ENCODE data around the gene PIWIL1. TPM values are rescaled to one million over a fixed set of nuclear protein-coding genes. Genes with fewer than 3 reads are reported as not detected.

Gene PIWIL1
- total RNA-seq, 1 experiment from 2014 or later: not detected

GRCh38 chr12:130382818-130383217, 45.1 kb downstream of the PIWIL1 start:
- POLR2A ChIA-PET: no interaction called here
- BruUV-seq (replicated peaks): no TSS peak

GRCh38 chr12:130384234-130384633, 46.5 kb downstream of the PIWIL1 start:
- Mint-ChIP-seq H3K4me1 (ENCODE audit: insufficient read depth, unreplicated experiment) (no peaks in the 10 kb centered on the region), H3K9me3 (ENCODE audit: unreplicated experiment) (no peaks in the 10 kb centered on the region), H3K36me3 (ENCODE audit: insufficient read depth, unreplicated experiment) (no peaks in the 10 kb centered on the region), H3K4me3 (ENCODE audit: unreplicated experiment) (no peak overlapping the region), H3K27me3 (ENCODE audit: insufficient read depth, unreplicated experiment) (no peaks in the 10 kb centered on the region), H3K27ac (ENCODE audit: low read depth, unreplicated experiment) (no peak overlapping the region)
- DNase-seq (ENCODE audit: unreplicated experiment): no peak
- TF ChIP-seq CTCF (IDR thresholded peaks at IDR 0.05; ENCODE audit: unreplicated experiment): no peak
- ChIA-PET CTCF (no interaction called here), POLR2A (no interaction called here)
- BruUV-seq (replicated peaks): no TSS peak
- intact Hi-C loops (cut with micrococcal nuclease): no loop called here

More at GRCh38 chr12:130382818-130383217, 45.1 kb downstream of the PIWIL1 start:
- no peak for DNase-seq (ENCODE audit: unreplicated experiment)
- TF ChIP-seq CTCF (IDR thresholded peaks at IDR 0.05; ENCODE audit: unreplicated experiment): no peak
- CTCF ChIA-PET: no interaction called here
- no peaks in the 10 kb centered on the region for H3K4me1 Mint-ChIP-seq (ENCODE audit: insufficient read depth, unreplicated experiment)
- H3K36me3 Mint-ChIP-seq (ENCODE audit: insufficient read depth, unreplicated experiment): no peaks in the 10 kb centered on the region
- H3K4me3 Mint-ChIP-seq (ENCODE audit: unreplicated experiment): no peak overlapping the region
- H3K9me3 Mint-ChIP-seq (ENCODE audit: unreplicated experiment): no peaks in the 10 kb centered on the region
- intact Hi-C loops (cut with micrococcal nuclease): no loop called here
- no peak overlapping the region for H3K27ac Mint-ChIP-seq (ENCODE audit: low read depth, unreplicated experiment)
- no peaks in the 10 kb centered on the region for H3K27me3 Mint-ChIP-seq (ENCODE audit: insufficient read depth, unreplicated experiment)

GRCh38 chr12:130385193-130385592, 47.5 kb downstream of the PIWIL1 start:
- Mint-ChIP-seq H3K36me3 (ENCODE audit: insufficient read depth, unreplicated experiment) (no peaks in the 10 kb centered on the region), H3K4me3 (ENCODE audit: unreplicated experiment) (no peak overlapping the region), H3K9me3 (ENCODE audit: unreplicated experiment) (no peaks in the 10 kb centered on the region), H3K4me1 (ENCODE audit: insufficient read depth, unreplicated experiment) (no peaks in the 10 kb centered on the region), H3K27ac (ENCODE audit: low read depth, unreplicated experiment) (no peak overlapping the region), H3K27me3 (ENCODE audit: insufficient read depth, unreplicated experiment) (no peaks in the 10 kb centered on the region)
- no peak for DNase-seq (ENCODE audit: unreplicated experiment)
- TF ChIP-seq CTCF (IDR thresholded peaks at IDR 0.05; ENCODE audit: unreplicated experiment): no peak
- ChIA-PET POLR2A (no interaction called here), CTCF (no interaction called here)
- BruUV-seq (replicated peaks): no TSS peak
- intact Hi-C loops (cut with micrococcal nuclease): no loop called here

- no peak overlapping the region for H3K27ac Mint-ChIP-seq (ENCODE audit: low read depth, unreplicated experiment)
- H3K4me3 Mint-ChIP-seq (ENCODE audit: unreplicated experiment): no peak overlapping the region
- H3K9me3 Mint-ChIP-seq (ENCODE audit: unreplicated experiment): no peaks in the 10 kb centered on the region
- intact Hi-C loops (cut with micrococcal nuclease): no loop called here
- ChIA-PET CTCF (no interaction called here), POLR2A (no interaction called here)
- BruUV-seq (replicated peaks): no TSS peak
- H3K36me3 Mint-ChIP-seq (ENCODE audit: insufficient read depth, unreplicated experiment): no peaks in the 10 kb centered on the region
- TF ChIP-seq CTCF (IDR thresholded peaks at IDR 0.05; ENCODE audit: unreplicated experiment): no peak
- no peaks in the 10 kb centered on the region for H3K4me1 Mint-ChIP-seq (ENCODE audit: insufficient read depth, unreplicated experiment)
- H3K27me3 Mint-ChIP-seq (ENCODE audit: insufficient read depth, unreplicated experiment): no peaks in the 10 kb centered on the region
- DNase-seq (ENCODE audit: unreplicated experiment): no peak
Measured at GRCh38 chr12:130391186-130391585, 53.5 kb downstream of the PIWIL1 start.

Data from MCF 10A (cell line).